HPDE6-E6E7 (cell line): ENCODE measurements around the gene PANX2.
"Not testable (repeated sequence)": the region's sequence is repeated elsewhere in the genome, so short reads cannot be mapped to it uniquely, and the experiment has no call there.

Source experiments
- DNase-seq: peaks from one replicate; pipeline ENCODE4 v3.0.0; 2011; ENCODE audit warnings: missing footprints; ENCODE audit errors: extremely low spot score

PANX2 gene, protein sequence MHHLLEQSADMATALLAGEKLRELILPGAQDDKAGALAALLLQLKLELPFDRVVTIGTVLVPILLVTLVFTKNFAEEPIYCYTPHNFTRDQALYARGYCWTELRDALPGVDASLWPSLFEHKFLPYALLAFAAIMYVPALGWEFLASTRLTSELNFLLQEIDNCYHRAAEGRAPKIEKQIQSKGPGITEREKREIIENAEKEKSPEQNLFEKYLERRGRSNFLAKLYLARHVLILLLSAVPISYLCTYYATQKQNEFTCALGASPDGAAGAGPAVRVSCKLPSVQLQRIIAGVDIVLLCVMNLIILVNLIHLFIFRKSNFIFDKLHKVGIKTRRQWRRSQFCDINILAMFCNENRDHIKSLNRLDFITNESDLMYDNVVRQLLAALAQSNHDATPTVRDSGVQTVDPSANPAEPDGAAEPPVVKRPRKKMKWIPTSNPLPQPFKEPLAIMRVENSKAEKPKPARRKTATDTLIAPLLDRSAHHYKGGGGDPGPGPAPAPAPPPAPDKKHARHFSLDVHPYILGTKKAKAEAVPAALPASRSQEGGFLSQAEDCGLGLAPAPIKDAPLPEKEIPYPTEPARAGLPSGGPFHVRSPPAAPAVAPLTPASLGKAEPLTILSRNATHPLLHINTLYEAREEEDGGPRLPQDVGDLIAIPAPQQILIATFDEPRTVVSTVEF

DNA sequence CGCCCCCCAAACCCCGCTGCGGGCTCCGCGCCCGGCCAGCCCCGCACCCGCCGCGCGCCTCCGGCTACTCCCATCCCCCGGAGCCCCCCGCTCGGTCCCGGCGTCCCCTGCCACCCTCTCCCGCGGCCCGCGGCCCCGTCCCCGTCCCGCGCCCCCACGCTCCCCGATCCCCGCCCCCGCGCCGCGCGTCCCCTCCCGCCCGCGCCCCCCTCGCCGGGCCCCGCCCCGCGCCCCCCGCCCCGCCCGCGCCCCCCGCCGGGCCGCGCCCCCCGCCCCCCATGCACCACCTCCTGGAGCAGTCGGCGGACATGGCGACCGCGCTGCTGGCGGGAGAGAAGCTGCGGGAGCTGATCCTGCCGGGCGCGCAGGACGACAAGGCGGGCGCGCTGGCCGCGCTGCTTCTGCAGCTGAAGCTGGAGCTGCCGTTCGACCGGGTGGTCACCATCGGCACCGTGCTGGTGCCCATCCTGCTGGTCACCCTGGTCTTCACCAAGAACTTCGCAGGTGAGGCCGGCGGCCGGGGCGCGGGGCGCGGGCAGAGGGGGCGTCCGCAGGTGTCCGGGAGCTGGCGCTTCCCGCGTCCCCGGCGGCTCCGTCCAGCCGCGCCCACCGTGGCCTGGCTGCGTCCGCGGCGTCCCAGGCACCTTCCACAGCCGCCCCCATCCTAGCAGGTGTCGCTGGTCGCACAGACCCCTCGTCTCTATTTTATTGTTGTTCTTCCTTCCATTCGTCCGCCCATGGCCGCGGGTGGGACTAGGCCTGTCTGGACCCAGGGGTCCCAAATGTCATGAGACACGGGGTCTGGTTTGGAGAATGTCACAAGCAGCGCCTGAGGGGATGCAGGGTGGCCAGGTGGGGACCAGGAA is at the start of gene PANX2:
Gene PANX2, plus strand, starts transcription at position 279 of the 866 bp plus-strand sequence. Its CDS starts 0 bp downstream, at position 279.
- DNase-seq = no peak

DNA sequence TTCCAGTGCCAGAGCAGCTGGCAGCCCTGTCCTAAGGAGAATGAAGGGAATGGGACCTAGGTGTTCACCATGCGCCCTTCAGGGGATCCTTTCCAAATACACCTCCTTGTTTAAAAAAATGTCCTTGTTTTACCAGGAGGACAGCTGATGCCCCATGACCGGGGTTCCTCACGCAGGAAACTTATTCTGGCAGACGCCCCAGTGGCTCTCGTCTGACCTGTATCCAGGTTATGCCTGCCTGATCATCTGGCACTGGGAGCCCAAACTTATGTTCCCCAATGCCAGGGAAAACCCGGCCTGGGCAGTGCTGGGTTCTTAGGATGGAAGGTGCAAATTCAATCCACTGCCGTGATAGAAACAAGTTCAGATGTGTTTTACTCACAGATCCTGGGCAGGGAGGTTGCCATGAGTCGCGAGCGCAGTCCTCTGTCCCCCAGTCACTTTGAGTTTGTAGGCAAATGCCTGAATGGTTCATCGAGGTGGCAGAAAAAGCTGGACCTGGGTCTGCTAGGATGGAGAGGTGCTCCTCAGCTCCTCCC is 49.3 kb upstream of the PANX2 start:
- DNase-seq = no peak

DNA sequence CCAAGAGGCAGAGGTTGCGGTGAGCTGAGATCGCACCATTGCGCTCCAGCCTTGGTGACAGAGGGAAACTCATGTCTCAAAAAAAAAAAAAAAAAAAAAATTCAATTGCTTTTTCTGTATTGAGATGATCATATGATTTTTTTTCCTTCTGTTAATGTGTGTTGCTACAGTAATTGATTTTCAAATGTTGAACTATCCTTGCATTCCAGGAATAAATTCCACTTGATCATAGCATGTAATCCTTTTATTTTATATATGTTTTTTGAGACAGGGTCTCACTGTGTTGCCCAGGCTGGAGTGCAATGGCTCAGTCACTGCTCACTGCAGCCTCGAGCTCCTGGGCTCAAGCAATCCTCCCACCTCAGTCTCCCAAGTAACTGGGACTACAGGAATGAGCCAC is 47.4 kb upstream of the PANX2 start:
- no peak for DNase-seq

DNA sequence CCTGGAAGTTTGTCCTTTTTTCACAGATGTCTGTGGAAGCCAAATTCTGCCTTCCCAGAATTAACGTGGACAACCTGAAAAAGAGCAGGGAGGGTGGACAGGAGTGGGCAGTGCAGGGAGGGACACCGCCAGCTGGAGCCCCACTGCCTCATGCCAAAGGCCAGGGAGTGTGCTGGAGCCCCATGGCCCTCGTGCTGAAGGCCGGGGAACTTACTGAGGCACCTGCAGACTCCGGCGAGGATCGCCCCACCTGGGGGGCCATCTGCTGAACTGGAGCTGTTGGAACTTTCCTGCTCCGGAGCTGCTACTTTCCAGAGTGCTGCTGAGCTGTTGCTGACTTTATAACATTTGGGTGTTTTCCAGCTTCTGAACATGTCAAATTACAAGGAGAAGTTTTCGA is 45.5 kb upstream of the PANX2 start:
- DNase-seq = no peak

DNA sequence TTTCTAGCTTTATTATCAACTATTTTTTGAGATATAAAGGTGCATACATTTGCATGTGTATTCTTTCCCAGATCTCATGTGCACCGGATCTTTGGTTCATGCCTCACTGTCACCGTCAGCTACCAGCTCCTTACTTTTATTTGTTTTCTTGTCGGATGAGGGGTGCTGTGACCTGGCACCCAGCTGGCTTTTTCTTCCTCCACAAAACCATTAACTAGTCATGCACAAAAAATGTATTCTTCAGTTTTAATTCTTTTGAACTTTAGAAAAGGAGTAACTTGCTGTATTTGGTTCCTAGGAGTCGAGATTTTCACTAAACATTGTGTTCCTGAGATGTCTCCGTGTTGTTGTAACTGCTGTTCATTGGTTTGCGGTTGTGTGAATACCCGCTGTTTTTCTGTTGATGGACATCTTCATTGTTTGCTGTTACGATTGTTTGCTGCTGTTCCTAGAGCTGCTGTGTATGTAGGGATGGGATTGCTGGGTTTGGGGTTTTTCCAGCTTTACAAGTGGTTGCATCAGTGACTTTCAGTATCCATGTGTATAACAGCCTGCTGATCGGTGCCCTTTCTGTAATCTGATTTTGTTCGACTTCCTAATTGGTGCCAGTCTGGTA is 41.3 kb upstream of the PANX2 start:
- DNase-seq = no peak

DNA sequence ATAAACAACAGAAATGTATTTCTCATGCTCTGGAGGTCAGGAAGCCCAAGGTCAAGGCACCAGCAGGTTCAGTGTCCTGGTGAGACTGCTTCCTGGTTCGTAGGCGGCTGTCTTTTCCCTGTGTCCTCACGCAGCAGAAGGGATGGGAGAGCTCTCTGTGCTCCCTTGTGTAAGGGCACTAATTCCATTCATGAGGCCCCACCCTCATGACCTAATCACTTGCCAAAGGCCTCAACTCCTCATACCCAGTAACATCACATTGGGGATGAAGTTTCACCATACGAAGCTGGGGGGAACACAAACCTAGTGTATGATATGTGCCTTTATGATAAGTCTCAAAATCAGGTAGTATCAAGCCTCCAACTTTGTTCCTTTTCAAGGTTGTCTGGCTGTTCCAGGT is 38.6 kb upstream of the PANX2 start:
- no peak for DNase-seq

DNA sequence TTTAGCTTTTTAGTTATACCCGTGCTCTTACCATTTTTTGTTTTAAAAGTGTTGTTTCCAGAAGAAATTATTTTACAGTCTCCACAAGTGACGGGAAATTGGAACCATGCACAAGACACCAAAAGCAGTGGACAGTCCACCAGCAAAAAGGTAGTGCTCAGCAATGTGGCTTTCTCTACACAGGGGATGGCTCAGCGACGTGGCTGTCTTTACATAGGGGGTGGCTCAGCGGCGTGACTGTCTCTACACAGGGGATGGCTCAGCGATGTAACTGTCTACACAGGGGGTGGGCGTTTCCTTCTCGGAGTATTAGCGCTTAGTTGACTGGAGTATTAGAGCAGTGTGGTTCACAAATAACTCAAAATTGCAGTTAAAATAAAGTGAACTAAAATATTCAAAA is 36.0 kb upstream of the PANX2 start:
- DNase-seq = no peak

DNA sequence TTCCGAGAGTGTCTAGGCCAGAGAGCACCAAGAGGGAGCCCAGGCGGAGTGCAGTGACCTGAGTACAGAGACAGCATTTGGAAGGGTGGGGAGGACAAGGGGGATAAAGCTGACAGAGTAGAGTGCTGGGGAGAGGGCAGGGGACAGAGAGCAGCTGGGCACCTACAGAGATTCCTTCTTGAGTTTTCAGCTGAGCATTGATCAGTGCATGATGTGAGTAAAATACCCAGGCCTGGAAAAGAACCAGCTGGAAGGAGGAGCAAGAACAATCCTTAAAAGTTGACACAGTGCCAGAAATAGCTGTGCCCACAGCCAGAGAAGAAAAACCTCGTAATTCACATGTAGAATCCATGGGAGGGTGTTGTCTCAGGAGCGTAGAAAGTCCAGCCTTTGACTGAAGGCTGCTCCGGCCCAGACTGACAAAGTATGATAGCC is 33.9 kb upstream of the PANX2 start:
- DNase-seq = no peak

DNA sequence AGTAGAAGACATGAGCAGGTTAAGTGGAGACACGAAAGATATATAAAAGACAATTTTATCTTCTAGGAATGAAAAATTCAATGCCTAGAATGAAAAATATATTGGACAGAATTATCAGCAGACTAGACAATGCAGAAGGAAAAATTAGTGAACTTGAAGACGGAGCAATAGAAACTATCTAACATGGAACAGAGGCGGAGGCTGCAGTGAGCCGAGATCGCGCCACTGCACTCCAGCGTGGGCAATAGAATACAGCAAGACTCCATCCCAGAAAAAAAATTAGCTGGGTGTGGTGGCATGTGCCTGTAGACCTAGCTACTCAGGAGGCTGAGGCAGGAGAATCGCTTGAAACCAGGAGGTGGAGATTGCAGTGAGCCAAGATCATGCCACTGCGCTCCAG is 33.3 kb upstream of the PANX2 start:
- DNase-seq = not testable (repeated sequence)

DNA sequence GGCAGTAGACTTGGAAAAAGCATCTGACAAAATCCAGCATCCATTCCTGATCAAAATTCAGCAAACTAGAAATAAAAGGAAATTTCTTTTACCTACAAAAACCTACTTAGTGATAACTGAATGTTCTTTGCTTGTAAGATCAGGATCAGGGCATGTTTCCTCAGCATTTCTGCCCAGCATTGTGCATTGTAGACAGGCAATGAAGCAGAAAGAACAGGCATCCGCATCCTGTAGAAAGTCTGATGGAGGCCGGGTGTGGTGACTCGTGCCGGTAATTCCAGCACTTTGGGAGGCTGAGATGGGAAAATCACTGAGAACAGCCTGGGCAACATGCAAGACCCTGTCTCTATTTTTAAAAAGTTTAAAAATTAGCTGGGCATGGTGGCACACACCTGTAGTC is 32.5 kb upstream of the PANX2 start:
- no peak for DNase-seq

DNA sequence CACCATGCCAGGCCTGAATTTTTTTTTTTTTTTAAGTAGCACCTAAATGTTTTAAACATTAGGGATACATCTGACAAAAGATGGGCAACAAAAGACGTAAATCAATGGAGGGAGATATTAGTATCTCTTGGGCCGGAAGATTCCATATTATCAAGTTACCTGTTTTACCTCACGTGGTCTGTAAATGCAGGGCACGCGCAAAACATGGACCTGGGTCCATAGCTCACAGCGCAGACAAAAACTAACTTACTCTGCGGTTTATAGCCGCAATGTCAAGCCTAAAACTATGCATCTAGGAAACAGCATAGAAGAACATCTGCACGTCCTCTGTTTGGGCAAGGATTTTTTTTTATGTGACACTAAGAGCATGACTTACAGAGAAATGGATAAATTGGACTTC is 31.5 kb upstream of the PANX2 start:
- no peak for DNase-seq

DNA sequence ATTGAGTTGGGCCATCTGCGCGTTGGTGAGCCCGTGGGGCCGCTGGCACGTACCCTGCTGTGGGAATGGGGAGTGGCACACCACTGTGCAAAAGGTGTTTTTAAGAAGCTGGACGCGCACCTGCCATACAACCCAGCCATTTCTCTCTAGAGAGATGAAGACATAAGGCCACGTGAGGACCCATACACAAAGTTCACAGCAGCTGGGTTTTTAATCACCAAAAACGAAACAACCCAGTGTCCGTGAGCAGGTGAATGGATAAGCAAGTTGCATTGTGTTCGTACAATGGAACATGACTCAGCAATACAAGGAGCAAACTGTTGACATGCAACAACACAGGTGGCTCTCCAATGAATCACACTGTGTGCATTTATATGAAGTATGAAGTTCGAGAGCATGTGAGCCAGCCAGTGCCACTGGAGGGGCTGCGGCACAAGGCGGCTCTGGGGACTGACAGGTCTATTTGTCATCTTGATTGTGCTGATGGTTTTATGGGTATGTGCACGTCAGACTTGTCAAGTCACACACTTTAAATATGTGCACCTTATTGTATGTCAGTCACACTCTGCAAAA is 30.6 kb upstream of the PANX2 start:
- DNase-seq = peak; percentile 27

DNA sequence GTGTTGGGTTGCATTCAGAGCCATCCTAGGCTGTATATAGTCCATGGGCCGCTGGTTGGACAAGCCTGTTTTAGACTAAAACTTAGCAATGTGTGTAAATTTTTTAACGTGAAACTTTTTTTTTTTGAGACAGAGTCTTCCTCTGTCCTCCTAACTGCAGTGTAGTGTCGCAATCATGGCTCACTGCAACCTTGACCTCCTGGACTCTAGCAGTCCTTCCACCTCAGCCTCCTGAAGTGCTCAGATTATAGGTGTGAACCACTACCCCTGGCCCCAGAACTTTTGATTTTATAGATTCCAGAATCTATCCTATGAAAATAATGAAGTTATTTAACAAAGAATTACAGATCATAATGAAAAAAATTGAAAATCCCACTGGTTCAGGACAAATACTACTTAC is 29.9 kb upstream of the PANX2 start:
- no peak for DNase-seq

DNA sequence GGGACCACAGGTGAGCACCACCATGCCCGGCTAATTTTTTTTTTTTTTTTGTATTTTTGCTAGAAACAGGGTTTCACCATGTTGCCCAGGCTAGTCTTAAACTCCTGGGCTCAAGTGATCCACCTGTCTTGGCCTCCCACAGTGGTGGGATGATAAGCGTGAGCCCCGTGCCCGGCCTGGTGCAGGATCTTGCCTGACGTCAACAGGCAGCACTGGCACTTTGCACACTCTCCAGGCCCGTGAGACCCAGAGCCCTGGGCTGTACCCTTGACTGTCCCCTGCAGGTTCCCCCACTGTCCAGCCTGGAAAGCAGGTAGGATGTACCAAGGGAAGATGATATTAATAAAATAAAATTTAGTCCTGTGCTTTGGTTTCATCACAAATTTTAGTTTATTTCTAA is 29.1 kb upstream of the PANX2 start:
- no peak for DNase-seq

DNA sequence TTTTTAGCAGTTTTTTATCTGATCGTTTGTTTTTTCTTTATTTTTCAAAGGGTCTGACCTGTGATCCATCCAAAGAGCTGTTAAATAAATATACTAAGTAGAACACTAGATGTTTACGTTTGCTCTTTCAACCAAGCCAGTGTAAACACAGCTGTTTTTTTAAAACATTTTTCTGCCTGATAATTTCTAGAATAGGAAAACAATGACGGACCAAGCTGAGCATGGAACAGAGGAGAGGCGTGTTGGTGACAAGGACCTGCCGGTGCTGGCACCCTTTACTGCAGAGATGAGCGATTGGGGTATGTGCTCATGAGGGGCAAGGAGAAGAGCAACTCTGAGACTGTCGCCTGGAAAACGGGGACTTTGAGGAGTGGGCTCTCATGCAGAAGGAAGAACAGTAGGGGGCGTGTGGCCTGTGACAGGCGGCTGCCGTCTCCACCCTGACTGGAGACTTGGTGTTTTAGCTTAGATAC is 28.6 kb upstream of the PANX2 start:
- DNase-seq = no peak

DNA sequence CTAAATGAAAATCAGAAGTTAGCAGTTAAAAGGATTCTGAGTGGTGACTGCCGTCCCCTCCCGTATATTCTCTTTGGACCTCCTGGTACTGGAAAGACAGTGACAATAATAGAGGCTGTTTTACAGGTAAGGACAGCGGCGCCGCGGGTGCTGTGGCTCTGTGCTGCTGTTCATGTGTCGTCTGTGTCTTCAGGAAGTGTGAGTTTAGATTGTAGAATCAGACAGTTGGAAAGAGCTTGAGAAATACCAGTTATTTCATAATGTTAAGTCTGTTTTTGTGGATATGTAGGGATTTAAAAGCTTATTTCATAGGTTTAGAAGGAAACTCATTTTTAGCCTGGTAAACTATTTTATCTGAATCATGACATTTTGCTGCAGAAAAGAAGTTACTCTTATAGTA is 27.4 kb upstream of the PANX2 start:
- no peak for DNase-seq

DNA sequence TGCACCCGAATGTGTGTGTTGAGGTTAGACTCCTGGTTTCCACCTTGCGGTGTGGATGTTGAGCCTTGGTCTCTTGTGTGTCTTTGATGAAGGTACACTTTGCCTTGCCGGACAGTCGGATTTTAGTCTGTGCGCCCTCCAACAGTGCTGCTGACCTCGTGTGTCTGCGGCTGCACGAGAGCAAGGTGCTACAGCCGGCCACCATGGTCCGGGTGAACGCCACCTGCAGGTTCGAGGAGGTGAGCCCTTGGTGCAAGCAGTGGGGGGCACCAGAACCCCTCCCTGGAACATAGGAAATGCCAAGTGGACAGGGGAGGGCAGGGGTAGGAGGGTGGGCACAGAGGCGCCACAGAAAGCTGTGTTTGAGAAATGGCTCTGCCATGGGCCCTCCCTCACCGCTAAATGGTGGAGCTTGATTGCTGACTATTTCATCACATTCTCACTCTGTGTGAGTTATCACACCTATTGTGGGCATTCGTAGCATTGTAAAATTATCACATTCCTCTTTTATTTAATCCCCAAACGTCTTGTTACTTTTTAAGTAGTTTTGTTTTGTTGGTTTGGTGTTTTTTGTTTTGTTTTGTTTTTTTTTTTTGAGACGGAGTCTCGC is 26.4 kb upstream of the PANX2 start:
- DNase-seq = no peak

DNA sequence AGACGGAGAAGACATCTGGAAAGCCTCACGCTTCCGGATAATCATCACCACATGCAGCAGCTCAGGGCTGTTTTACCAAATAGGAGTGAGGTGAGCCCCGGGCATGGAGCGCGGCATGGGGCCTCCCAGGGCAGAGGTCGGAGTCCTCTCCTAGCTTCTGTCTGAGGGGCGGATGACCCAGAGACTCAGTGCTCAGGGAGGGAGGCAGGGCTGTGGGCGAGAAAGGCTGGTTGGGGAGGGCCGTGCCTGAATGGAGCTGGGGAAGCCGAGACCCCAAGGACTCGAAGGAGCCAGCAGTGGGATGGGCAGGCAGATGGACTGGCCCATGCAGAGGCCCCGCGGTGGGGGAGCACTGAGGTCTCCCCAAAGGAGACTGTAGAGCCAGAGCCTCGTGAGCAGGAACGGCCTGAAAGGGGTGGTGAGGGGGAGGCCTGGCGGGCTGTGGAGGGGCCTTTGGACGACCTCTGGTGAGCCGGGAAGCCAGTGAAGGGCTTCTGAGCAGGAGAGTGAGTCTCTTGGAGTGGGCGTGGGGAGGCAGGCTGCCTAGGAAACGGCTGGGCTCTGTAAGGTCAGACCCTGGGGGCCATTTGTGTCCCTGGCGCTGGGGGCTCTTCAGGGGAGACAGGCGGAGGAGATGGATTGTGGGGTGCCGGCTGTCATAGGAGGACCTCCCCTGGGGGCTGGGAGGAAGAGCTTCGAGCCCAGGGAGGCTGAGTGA is 24.7 kb upstream of the PANX2 start:
- no peak for DNase-seq

DNA sequence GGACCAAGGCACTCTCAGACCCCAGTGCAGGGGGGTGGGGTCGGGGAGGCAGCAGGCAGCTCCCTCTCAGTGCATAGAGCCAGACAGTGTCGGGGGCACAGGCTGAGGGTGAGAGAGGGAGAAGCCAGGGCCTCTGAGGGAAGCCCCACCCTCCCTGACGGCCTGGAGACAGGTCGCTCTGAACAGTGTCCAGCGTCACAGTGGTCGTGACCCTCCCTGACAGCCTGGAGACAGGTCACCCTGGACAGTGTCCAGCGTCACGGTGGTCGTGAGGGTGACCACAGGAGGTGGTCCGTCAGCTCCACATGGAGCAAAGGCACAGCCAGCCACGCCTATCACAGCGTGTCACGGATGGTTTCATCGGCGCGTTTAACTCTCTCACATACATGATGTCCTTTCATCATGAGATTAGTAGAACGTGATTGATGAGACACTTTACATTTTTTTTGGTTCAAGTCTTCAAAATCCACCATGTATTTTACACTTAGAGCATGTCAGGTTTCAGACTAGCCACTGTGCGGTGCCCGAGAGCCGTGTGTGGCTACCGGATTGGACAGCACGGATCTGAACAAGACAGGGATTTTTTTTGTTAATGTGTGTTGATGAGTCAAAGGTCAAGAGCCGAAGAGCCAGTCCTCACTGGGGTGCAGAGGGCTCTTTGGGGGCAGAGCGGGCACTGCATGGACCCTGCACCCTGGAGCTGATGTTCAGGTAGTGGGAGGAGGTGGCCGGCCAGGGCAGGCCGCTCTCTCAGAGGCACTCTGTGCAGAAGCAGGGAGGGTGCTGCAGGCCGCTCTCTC is 23.9 kb upstream of the PANX2 start:
- DNase-seq = peak; percentile 46
